HFFc6 (cell line): ENCODE measurements around the gene TP53BP1. TPM values are rescaled to one million over a fixed set of nuclear protein-coding genes. Genes with fewer than 3 reads are reported as not detected.

Experiments used
- DNase-seq: peaks from one replicate; pipeline ENCODE4 v3.0.0-alpha.2; 2018
- H3K27ac Mint-ChIP-seq: 2 replicates; pipeline ENCODE4 v1.8.0; 2020; ENCODE audit warnings: mild to moderate bottlenecking, mixed read lengths
- H3K27me3 Mint-ChIP-seq: 2 replicates; pipeline ENCODE4 v1.8.0; 2021; ENCODE audit warnings: mild to moderate bottlenecking, moderate library complexity, mixed read lengths; ENCODE audit not compliant: insufficient read depth
- H3K36me3 Mint-ChIP-seq: 2 replicates; pipeline ENCODE4 v1.8.0; 2021; ENCODE audit warnings: low read depth, mixed read lengths
- H3K4me1 Mint-ChIP-seq: 2 replicates; pipeline ENCODE4 v1.8.0; 2020; ENCODE audit warnings: low read depth, mixed read lengths
- H3K4me3 Mint-ChIP-seq: 2 replicates; pipeline ENCODE4 v1.8.0; 2020; ENCODE audit warnings: mild to moderate bottlenecking, moderate library complexity, mixed read lengths
- H3K9me3 Mint-ChIP-seq: 2 replicates; pipeline ENCODE4 v1.8.0; 2020; ENCODE audit warnings: mild to moderate bottlenecking, mixed read lengths
- CTCF ChIP-seq: fragments of 200-600 bp; sonication (generic); IDR thresholded peaks from 2 replicates; pipeline ENCODE4 v1.5.0; 2021; ENCODE audit warnings: antibody characterized with exemption, mild to moderate bottlenecking
- total RNA-seq, 6 experiments: library from RNA; stranded (reverse); fragmentation: NEBNext Ultra II Directional; extraction: Animal tissue kit (Norgen Biotek cat#: 25700); gene quantifications; 2 replicates in 1 of 6; 3 replicates in 5 of 6; pipeline ENCODE4 v1.2.3, GENCODE V29; 2021

Gene TP53BP1
- total RNA-seq, 6 experiments from 2014 or later: 44.7 to 49.5 (median 46.4) TPM

GRCh38 chr15:43433165-43433564 lies 59.8 kb downstream of the TP53BP1 start:
- no peak overlapping the region for H3K4me3 Mint-ChIP-seq
- peaks cover 15% of the 10 kb centered on the region for H3K36me3 Mint-ChIP-seq
- H3K4me1 Mint-ChIP-seq: no peaks in the 10 kb centered on the region
- DNase-seq: peak; percentile 6
- no peaks in the 10 kb centered on the region for H3K9me3 Mint-ChIP-seq
- no peak for TF ChIP-seq CTCF
- no peak overlapping the region for H3K27ac Mint-ChIP-seq
- H3K27me3 Mint-ChIP-seq: no peaks in the 10 kb centered on the region

GRCh38 chr15:43429687-43430086 lies 63.3 kb downstream of the TP53BP1 start:
- TF ChIP-seq CTCF: no peak
- Mint-ChIP-seq H3K9me3 (no peaks in the 10 kb centered on the region), H3K36me3 (peaks cover 19% of the 10 kb centered on the region), H3K4me3 (no peak overlapping the region), H3K4me1 (no peaks in the 10 kb centered on the region), H3K27me3 (no peaks in the 10 kb centered on the region), H3K27ac (no peak overlapping the region)
- no peak for DNase-seq

DNA sequence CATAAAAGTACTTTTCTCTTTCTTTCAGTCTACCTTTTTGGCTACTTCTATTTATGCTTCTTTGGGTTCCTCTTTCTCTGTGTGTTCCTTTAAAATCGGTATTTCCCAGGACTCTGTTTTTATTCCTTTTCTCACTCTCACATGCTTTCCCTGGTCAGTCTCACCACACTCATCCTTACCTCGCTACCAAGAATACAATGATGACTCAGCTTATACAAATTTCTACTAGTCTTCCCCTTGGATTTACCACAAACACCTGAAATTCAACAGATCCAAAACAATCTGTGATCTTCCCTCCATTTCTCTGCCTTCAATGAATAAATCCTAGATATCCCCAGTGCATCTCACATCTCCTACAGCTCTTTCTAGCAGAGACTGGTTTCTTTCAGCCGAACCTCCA lies 69.2 kb downstream of the TP53BP1 start:
- no peaks in the 10 kb centered on the region for H3K27me3 Mint-ChIP-seq
- TF ChIP-seq CTCF: no peak
- H3K36me3 Mint-ChIP-seq: peaks cover 17% of the 10 kb centered on the region
- H3K4me1 Mint-ChIP-seq: peaks cover 9% of the 10 kb centered on the region
- H3K27ac Mint-ChIP-seq: peak overlapping the region; percentile 2; the same call in 1 of the 2 replicates
- no peaks in the 10 kb centered on the region for H3K9me3 Mint-ChIP-seq
- no peak for DNase-seq
- H3K4me3 Mint-ChIP-seq: no peak overlapping the region

GRCh38 chr15:43420876-43421275 lies 72.1 kb downstream of the TP53BP1 start:
- no peak overlapping the region for H3K27ac Mint-ChIP-seq
- peaks cover 9% of the 10 kb centered on the region for H3K4me1 Mint-ChIP-seq
- H3K27me3 Mint-ChIP-seq: no peaks in the 10 kb centered on the region
- TF ChIP-seq CTCF: no peak
- no peak overlapping the region for H3K4me3 Mint-ChIP-seq
- no peaks in the 10 kb centered on the region for H3K9me3 Mint-ChIP-seq
- no peak for DNase-seq
- peaks cover 14% of the 10 kb centered on the region for H3K36me3 Mint-ChIP-seq

- peaks cover 19% of the 10 kb centered on the region for H3K36me3 Mint-ChIP-seq
- H3K27me3 Mint-ChIP-seq: no peaks in the 10 kb centered on the region
- no peaks in the 10 kb centered on the region for H3K9me3 Mint-ChIP-seq
- peaks cover 9% of the 10 kb centered on the region for H3K4me1 Mint-ChIP-seq
- no peak for TF ChIP-seq CTCF
- no peak overlapping the region for H3K27ac Mint-ChIP-seq
- DNase-seq: no peak
- H3K4me3 Mint-ChIP-seq: no peak overlapping the region
Measured at GRCh38 chr15:43420435-43420834, 72.5 kb downstream of the TP53BP1 start.

- no peak for TF ChIP-seq CTCF
- Mint-ChIP-seq H3K27me3 (no peaks in the 10 kb centered on the region), H3K27ac (peak overlapping the region; percentile 47), H3K4me3 (no peak overlapping the region), H3K4me1 (peaks cover 29% of the 10 kb centered on the region), H3K9me3 (no peaks in the 10 kb centered on the region), H3K36me3 (peaks cover 57% of the 10 kb centered on the region)
- DNase-seq: no peak
Measured at GRCh38 chr15:43414196-43414595, 78.8 kb downstream of the TP53BP1 start.
